Activated T-helper 1 cell treated with anti-CD3 and anti-CD28 coated beads, Interleukin-12 subunit alpha, Interleukin-12 subunit beta, Interleukin-2, Interleukin-4 antibody, amounts not matched to agents 30 ng/mL and 10 ng/mL and 1 ng/mL, durations not matched to agents 14 hours and 24 hours and 36 hours (primary cell): ENCODE measurements around the gene FREY1. TPM values are rescaled to one million over a fixed set of nuclear protein-coding genes. Genes with fewer than 3 reads are reported as not detected.
A peak's percentile ranks its signal among the peaks of the same experiment; 100 is the strongest.
"Not testable (repeated sequence)": the region's sequence is repeated elsewhere in the genome, so short reads cannot be mapped to it uniquely, and the experiment has no call there.

Experiments used
- DNase-seq: peaks from one replicate; pipeline ENCODE4 v3.0.0; 2021; ENCODE audit warnings: low spot score
- H3K27ac Mint-ChIP-seq: one replicate; pipeline ENCODE4 v1.8.0; 2021; ENCODE audit warnings: mild to moderate bottlenecking, mixed read lengths
- H3K27me3 Mint-ChIP-seq: one replicate; pipeline ENCODE4 v1.8.0; 2022; ENCODE audit warnings: mild to moderate bottlenecking, moderate library complexity, mixed read lengths; ENCODE audit not compliant: insufficient read depth
- H3K36me3 Mint-ChIP-seq: one replicate; pipeline ENCODE4 v1.8.0; 2021; ENCODE audit warnings: low read depth, mixed read lengths
- H3K4me1 Mint-ChIP-seq: one replicate; pipeline ENCODE4 v1.8.0; 2021; ENCODE audit warnings: low read depth, mixed read lengths
- H3K4me3 Mint-ChIP-seq: one replicate; pipeline ENCODE4 v1.8.0; 2021; ENCODE audit warnings: mild to moderate bottlenecking, moderate library complexity, mixed read lengths
- H3K9me3 Mint-ChIP-seq: one replicate; pipeline ENCODE4 v1.8.0; 2021; ENCODE audit warnings: mixed read lengths
- intact Hi-C: fragments of 100-400 bp; cut with micrococcal nuclease; formaldehyde crosslinking; loops from one replicate; pipeline ENCODE4 v1.15.1; 2024
- total RNA-seq: library from RNA; stranded (reverse); gene quantifications from 2 replicates; pipeline ENCODE4 v1.2.3, GENCODE V29; 2022

Gene FREY1
- total RNA-seq, 1 donor from 2014 or later = 1.9 TPM

DNA sequence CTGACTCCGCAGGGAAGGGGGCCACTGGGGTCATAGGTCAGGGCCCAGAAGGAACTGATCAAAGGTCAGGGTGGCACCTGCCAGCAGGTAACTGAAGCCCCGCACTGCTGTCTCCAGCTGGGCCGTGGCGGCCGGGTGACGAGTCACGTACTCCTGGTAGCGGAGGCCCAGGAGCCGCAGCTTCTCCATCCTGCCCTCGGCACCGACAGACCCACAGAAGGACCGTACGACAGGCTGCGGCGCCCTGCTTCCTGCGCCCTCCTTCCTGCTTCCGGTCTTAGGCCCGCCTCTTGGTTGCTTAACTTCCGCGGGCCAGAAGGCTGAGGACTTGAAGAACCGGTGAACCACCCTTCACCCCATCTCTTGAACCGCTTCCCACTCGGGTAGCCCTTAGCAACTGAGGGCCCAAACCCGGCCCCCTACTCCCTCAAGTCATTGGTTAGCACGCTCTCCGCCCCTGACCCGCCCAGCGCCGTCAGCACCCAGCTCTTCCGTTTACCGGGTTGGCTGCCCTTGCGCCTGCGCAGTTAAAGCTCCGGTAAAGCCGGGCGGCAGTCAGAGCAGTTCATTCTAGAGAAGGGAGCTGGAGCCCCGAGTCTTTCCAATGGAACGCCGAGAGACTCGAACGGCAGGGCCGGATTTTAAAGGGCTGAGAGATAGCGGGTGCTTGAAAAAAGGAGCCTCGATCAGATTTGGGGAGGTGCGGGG lies 10.7 kb upstream of the FREY1 start, which contains the start of gene PEX16:
PEX16 (minus strand) TSS at position 255 of the 708 bp plus-strand sequence; CDS start at position 189, 66 bp downstream.
- H3K27me3 Mint-ChIP-seq = peaks cover 10% of the 10 kb centered on the region
- peaks cover 9% of the 10 kb centered on the region for H3K36me3 Mint-ChIP-seq
- peak; percentile 97 for DNase-seq
- peak within 1 kb of the TSS; percentile 98 for H3K4me3 Mint-ChIP-seq
- peak within 1 kb of the TSS; percentile 92 for H3K27ac Mint-ChIP-seq
- peaks cover 22% of the 10 kb centered on the region for H3K4me1 Mint-ChIP-seq
- no peaks in the 10 kb centered on the region for H3K9me3 Mint-ChIP-seq
- intact Hi-C loops = loop anchor here (1.0 to 5.0 kb wide), 15 partner anchors 18 to 1849 kb away; partner anchors contain the start of genes AMBRA1, ATG13, CRY2 and CSTPP1

DNA sequence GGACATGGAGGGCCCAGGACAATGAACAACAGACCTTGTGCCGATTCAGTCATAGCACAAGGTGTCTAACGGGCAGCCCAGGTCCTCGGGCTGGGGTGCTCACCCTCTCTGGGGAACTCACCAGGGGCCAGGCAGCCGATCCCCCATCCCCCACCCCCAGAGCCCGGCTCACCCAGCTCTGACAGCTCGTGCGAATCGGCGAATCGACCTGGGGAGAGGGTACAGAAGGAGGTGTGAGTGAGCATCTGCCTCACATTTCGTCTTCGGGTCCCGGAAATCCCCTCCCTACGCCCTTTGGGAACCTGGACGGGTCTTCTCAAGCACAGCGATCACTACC lies 10.2 kb upstream of the FREY1 start:
- peaks cover 9% of the 10 kb centered on the region for H3K36me3 Mint-ChIP-seq
- H3K27me3 Mint-ChIP-seq = peaks cover 10% of the 10 kb centered on the region
- no peaks in the 10 kb centered on the region for H3K9me3 Mint-ChIP-seq
- DNase-seq = no peak
- peak overlapping the region; percentile 98 for H3K4me3 Mint-ChIP-seq
- peaks cover 22% of the 10 kb centered on the region for H3K4me1 Mint-ChIP-seq
- peak overlapping the region; percentile 92 for H3K27ac Mint-ChIP-seq
- intact Hi-C loops = loop anchor here (2.0 to 5.0 kb wide), 3 partner anchors 700 to 1510 kb away; partner anchors contain the start of genes ATG13, CSTPP1, HARBI1 and PSMC3

DNA sequence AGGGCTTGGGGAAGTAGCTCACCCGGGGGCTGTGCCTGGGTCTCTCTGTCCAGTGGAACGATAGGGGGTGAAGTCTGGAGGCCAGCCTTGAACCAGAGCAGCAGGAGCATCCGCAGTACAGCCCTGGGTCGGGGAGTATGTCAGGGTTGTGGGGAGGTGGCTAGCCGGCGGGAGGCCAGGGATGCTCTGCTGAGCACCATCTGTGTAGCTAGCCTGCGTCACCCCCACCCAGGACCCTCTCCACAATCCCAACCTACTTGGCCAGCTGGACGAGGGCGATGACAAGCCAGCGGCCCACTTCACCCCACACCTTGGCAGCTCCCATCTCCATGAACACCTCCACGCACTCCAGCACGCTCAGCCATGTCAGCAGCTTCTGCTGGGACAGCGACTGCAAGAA lies 8.4 kb upstream of the FREY1 start:
- Mint-ChIP-seq H3K27me3 (no peaks in the 10 kb centered on the region), H3K27ac (no peak overlapping the region), H3K9me3 (no peaks in the 10 kb centered on the region), H3K36me3 (peaks cover 7% of the 10 kb centered on the region), H3K4me3 (peak overlapping the region; percentile 22), H3K4me1 (peaks cover 22% of the 10 kb centered on the region)
- no peak for DNase-seq
- intact Hi-C loops = loop anchor here (5.0 kb wide), 1 partner anchor 1022 kb away; the partner anchor contains the start of gene CSTPP1

DNA sequence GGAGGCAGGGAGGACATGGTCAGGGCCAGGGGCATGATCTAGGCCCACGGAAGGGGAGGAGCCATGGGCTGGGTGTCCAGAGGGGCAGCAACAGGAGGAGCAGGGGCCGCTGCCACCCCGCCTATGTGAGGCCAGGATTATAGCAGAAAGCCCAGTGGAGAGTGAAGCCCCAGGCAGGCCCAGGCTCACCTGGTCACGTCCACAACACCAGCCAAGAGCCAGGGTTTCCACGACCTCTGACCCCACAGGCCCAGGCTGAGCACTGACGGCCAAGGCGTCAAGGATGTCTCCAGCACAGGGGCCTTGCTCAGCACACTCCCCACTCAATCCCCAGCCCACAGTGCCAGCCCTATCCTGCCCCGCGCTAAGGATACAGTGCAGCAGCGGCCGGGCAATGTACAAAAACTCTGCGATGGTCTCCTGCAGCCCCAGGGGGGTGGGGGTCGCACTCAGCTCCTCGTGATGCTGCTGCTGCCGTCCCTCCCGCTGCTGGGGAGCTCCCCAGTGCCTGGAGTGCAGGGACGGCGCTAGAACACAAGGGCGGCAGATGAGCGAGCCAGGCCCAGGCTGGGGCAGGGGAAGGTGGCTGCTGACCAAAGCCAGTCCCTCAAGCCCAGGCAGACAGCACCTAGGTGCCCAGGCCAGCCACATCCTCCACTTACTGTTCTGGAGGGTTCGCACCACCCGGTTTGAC lies 7.0 kb upstream of the FREY1 start:
- H3K27ac Mint-ChIP-seq = no peak overlapping the region
- H3K36me3 Mint-ChIP-seq = peaks cover 7% of the 10 kb centered on the region
- no peaks in the 10 kb centered on the region for H3K27me3 Mint-ChIP-seq
- intact Hi-C loops = no loop called here
- no peaks in the 10 kb centered on the region for H3K9me3 Mint-ChIP-seq
- H3K4me1 Mint-ChIP-seq = peaks cover 20% of the 10 kb centered on the region
- DNase-seq = no peak
- no peak overlapping the region for H3K4me3 Mint-ChIP-seq

DNA sequence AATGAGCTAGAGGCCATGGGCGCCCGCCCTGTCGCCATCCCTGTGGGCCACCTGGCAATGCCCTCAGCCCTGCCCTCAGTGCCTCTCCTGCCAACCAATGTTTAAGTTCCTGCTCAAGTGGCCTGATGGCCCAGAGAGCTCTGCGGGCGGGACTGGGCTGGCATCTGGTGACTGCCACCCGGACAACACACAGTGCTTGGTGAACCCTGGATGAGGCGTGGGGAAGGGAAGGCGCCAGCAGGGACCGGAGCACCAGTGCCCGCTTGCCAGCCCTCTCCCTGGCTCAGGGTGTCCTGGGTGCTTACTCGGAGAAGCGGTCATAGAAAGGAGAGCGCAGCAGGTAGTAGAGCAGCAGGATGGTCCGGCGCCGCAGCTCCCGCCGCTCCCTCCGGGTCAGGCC lies 6.4 kb upstream of the FREY1 start:
- DNase-seq = no peak
- Mint-ChIP-seq H3K36me3 (peaks cover 7% of the 10 kb centered on the region), H3K27me3 (no peaks in the 10 kb centered on the region), H3K4me1 (peaks cover 15% of the 10 kb centered on the region), H3K9me3 (no peaks in the 10 kb centered on the region), H3K27ac (no peak overlapping the region), H3K4me3 (no peak overlapping the region)
- intact Hi-C loops = no loop called here

DNA sequence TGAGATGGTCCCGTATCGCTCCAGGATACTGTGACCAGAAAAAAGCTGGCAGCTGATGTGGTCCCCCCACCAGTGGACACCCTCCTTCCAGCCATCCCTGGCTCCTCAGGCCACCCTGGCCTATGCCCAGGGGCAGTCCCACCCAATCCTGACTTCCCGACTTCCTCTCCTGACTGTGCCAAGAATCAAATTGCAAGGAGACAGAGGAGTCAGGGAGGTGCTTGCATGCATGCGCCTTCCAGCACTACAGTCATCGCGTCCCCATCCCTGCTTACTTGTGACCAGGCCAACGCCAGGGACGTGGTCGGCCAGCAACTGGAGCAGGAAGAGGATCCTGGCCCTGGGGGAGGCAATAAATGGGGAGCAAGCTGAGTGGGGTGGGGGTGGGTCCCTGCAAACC lies 3.6 kb upstream of the FREY1 start:
- intact Hi-C loops = no loop called here
- Mint-ChIP-seq H3K4me3 (no peak overlapping the region), H3K27me3 (no peaks in the 10 kb centered on the region), H3K36me3 (peaks cover 5% of the 10 kb centered on the region), H3K27ac (no peak overlapping the region), H3K9me3 (no peaks in the 10 kb centered on the region), H3K4me1 (no peaks in the 10 kb centered on the region)
- DNase-seq = no peak

DNA sequence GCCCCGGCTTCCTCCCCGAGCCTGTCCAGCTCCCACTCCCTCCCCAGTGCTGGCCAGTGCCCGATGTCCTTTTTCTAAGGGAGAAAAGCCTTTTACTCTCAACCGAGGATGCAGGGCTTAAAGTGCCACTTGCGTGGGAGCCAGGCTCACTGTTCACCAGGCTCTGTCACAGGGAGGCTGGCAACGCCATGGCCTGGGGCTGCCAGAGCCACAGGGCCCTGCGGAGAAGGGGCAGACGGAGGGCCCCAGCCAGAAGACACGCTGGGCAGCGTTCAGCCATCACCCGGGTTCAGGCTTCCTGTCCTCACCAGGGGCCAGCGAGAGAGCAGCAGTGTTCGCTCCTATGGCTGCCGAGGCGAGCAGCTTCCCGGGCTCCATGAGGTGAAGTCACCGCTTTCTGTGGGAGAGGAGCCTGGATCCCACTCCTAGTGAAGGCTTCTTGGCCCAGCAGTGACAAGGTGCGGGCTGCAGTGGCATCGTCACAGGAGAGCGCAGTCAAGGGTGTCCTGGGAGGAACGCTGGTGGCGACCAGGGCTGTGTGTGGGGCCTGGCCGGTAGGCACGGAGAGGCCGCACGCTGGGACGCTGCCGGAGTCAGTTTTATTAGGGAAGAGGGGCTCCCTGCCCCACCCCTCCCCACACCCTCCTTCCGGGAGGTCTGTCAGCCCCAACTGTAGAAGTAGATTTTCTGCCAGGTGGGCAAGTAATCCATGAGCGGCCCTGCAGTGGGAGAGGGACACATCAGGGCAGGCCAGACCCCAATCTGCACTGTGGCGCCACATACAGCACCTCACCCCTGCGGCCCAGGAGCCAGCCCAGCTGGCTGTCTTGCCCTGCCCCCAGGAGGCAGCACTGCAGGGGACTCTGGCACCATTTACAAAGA lies 2.8 kb upstream of the FREY1 start:
- Mint-ChIP-seq H3K9me3 (no peaks in the 10 kb centered on the region), H3K27me3 (no peaks in the 10 kb centered on the region), H3K4me3 (no peak overlapping the region), H3K4me1 (no peaks in the 10 kb centered on the region), H3K27ac (no peak overlapping the region), H3K36me3 (peaks cover 5% of the 10 kb centered on the region)
- DNase-seq = no peak
- intact Hi-C loops = no loop called here

DNA sequence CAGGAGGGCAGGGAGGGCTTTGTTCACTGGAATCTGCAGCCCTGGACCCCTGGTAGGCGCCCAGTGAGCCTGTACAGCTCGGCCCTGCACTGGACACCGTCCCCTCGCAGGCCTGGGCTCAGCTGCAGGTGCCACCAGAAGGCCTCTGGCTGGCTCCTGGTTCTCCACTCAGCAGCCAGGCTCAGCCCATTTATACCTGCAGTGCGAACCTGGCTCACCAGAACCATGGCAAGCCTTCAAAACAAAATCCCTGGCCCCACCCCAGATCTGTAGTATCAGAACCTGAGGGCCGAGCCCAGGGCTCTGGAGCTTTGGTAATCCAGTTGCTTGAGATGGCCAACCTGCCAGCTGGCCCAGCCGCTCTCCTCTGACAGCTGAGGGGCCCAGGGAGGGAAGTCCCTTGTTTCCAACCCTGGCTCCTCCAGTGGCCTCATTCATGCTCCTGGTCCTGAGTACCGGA lies 870 bp upstream of the FREY1 start:
- H3K27ac Mint-ChIP-seq = no peak overlapping the region
- intact Hi-C loops = no loop called here
- no peaks in the 10 kb centered on the region for H3K4me1 Mint-ChIP-seq
- H3K27me3 Mint-ChIP-seq = no peaks in the 10 kb centered on the region
- peaks cover 3% of the 10 kb centered on the region for H3K36me3 Mint-ChIP-seq
- H3K4me3 Mint-ChIP-seq = no peak overlapping the region
- no peak for DNase-seq
- H3K9me3 Mint-ChIP-seq = no peaks in the 10 kb centered on the region

DNA sequence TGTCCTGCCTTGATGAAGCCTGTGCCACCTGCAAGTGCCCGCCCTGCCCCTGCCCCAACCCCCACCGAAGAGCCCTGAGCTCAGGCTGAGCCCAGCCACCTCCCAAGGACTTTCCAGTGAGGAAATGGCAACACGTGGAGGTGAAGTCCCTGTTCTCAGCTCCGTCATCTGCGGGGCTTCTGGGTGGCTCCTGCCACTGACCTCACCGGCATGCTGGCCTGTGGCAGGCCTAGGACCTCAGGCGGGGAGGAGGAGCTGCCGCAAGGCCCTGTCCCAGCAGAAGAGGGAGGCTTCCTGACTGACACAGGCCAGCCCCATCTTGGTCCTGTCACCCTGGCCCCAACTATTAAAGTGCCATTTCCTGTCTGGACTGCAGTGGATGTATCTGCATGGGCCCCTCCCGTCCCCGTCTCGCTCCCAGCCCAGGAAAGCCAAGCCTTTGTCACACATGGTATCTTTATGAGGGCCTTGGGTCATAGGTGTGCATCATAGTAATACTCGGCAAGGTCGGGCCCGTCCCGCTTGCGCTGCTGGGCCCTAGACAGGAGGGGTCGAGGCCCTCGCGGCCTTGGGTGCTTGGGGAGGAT lies 882 bp downstream of the FREY1 start:
- H3K36me3 Mint-ChIP-seq = peaks cover 2% of the 10 kb centered on the region
- intact Hi-C loops = no loop called here
- DNase-seq = no peak
- H3K9me3 Mint-ChIP-seq = no peaks in the 10 kb centered on the region
- peaks cover 5% of the 10 kb centered on the region for H3K27me3 Mint-ChIP-seq
- no peak overlapping the region for H3K27ac Mint-ChIP-seq
- no peaks in the 10 kb centered on the region for H3K4me1 Mint-ChIP-seq
- H3K4me3 Mint-ChIP-seq = no peak overlapping the region

DNA sequence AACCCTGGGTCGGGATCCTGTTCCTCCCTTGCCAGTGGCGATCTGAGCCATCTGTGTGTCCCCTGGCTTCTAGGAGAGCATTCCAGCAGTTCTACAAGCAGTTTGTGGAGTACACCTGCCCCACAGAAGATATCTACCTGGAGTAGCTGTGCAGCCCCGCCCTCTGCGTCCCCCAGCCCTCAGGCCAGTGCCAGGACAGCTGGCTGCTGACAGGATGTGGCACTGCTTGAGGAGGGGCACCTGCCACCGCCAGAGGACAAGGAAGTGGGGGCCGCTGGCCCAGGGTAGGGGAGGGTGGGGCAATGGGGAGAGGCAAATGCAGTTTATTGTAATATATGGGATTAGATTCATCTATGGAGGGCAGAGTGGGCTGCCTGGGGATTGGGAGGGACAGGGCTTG lies 1.5 kb downstream of the FREY1 start:
- H3K9me3 Mint-ChIP-seq, DNase-seq, intact Hi-C loops, H3K4me3 Mint-ChIP-seq, H3K36me3 Mint-ChIP-seq, H3K4me1 Mint-ChIP-seq, H3K27ac Mint-ChIP-seq: not testable (repeated sequence)
- peaks cover 11% of the 10 kb centered on the region for H3K27me3 Mint-ChIP-seq

DNA sequence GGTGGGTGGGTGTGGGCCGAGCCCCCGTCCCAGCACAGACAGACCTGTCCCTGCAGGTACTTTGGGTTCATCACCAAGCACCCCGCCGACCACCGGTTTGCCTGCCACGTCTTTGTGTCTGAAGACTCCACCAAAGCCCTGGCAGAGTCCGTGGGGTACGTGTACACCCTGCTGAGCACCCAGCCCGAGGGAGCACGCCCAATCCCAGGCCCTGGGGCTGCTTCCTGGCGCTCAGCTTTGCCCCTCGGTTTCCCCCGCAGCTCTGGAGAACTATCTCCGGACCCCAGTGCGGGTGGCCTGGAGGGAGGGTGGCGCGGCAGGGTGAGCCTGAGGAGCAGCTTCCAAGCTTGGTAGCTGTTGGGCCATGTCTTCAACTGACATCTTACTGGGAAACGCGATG lies 2.0 kb downstream of the FREY1 start:
- Mint-ChIP-seq H3K4me1 (no peaks in the 10 kb centered on the region), H3K27ac (no peak overlapping the region), H3K9me3 (no peaks in the 10 kb centered on the region), H3K36me3 (no peaks in the 10 kb centered on the region), H3K4me3 (no peak overlapping the region), H3K27me3 (peaks cover 13% of the 10 kb centered on the region)
- intact Hi-C loops = no loop called here
- no peak for DNase-seq

DNA sequence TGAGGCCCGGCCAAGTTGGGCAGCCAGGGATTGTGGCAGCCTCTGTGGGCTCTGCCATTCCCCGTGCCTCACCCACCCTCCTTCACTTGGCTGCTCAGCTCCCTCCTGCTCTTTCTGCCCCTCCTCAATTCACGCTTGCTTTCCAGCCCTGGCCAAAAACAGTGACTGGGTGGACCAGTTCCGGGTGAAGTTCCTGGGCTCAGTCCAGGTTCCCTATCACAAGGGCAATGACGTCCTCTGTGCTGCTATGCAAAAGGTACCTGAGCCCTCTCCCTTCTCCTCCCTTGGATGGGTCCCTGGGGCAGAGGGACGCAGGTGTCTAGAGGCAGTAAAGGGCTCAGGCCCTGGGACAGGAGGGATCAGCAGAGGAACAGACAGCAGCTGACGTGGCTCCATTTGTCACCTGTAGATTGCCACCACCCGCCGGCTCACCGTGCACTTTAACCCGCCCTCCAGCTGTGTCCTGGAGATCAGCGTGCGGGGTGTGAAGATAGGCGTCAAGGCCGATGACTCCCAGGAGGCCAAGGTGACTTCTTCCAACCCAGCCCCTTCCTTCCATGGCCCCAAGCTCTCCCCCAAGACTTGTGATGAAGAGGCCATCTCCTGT lies 2.7 kb downstream of the FREY1 start:
- no peak overlapping the region for H3K4me3 Mint-ChIP-seq
- H3K27ac Mint-ChIP-seq = no peak overlapping the region
- H3K27me3 Mint-ChIP-seq = peaks cover 13% of the 10 kb centered on the region
- no peaks in the 10 kb centered on the region for H3K36me3 Mint-ChIP-seq
- no peak for DNase-seq
- no peaks in the 10 kb centered on the region for H3K4me1 Mint-ChIP-seq
- H3K9me3 Mint-ChIP-seq = no peaks in the 10 kb centered on the region
- intact Hi-C loops = no loop called here
